ENCODE results near the gene MED8. TPM values are rescaled to one million over a fixed set of nuclear protein-coding genes. Genes with fewer than 3 reads are reported as not detected.

MED8 gene
- polyA plus RNA-seq, 2 of the 4 experiments (the other 2 are of a cell fraction): 21.8 to 33.9 TPM

- H3K4me3 ChIP-seq: no peak overlapping the region
- FAIRE-seq: no peak
- no peak for TF ChIP-seq PHF8 (IDR thresholded peaks at IDR 0.05; ENCODE audit: borderline replicate concordance, low read depth)
- TF ChIP-seq NR3C1 (IDR thresholded peaks at IDR 0.05): no peak
- no peak for TF ChIP-seq KDM5A (IDR thresholded peaks at IDR 0.05)
- no peak for TF ChIP-seq RAD21 (conservative IDR thresholded peaks at IDR 0.05 in 1 of 2, IDR thresholded peaks at IDR 0.05 in 1 of 2)
- TF ChIP-seq NFE2L2 (conservative IDR thresholded peaks at IDR 0.05; ENCODE audit: low read length): no peak
- TF ChIP-seq, protein P1, sequence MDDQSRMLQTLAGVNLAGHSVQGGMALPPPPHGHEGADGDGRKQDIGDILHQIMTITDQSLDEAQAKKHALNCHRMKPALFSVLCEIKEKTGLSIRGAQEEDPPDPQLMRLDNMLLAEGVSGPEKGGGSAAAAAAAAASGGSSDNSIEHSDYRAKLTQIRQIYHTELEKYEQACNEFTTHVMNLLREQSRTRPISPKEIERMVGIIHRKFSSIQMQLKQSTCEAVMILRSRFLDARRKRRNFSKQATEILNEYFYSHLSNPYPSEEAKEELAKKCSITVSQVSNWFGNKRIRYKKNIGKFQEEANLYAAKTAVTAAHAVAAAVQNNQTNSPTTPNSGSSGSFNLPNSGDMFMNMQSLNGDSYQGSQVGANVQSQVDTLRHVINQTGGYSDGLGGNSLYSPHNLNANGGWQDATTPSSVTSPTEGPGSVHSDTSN (IDR thresholded peaks at IDR 0.05): no peak
- TF ChIP-seq CBX8 (IDR thresholded peaks at IDR 0.05): no peak
- TF ChIP-seq MAFK (IDR thresholded peaks at IDR 0.05; ENCODE audit: partially characterized antibody): no peak
- no peak for TF ChIP-seq SMC3 (IDR thresholded peaks at IDR 0.05)
- no peak for TF ChIP-seq HOXB5 (CRISPR knock-in tag; IDR thresholded peaks at IDR 0.05)
- no peak for TF ChIP-seq HOXA7 (CRISPR knock-in tag; IDR thresholded peaks at IDR 0.05)
- TF ChIP-seq CHD4 (IDR thresholded peaks at IDR 0.05; ENCODE audit: borderline replicate concordance): no peak
- no peak for TF ChIP-seq ZSCAN20 (CRISPR knock-in tag; IDR thresholded peaks at IDR 0.05)
- TF ChIP-seq, protein P2, sequence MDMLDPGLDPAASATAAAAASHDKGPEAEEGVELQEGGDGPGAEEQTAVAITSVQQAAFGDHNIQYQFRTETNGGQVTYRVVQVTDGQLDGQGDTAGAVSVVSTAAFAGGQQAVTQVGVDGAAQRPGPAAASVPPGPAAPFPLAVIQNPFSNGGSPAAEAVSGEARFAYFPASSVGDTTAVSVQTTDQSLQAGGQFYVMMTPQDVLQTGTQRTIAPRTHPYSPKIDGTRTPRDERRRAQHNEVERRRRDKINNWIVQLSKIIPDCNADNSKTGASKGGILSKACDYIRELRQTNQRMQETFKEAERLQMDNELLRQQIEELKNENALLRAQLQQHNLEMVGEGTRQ (IDR thresholded peaks at IDR 0.05): no peak
- TF ChIP-seq TP53 (CRISPR knock-in tag; IDR thresholded peaks at IDR 0.05): no peak
- TF ChIP-seq ZC3H11A (IDR thresholded peaks at IDR 0.05): no peak
- no peak for TF ChIP-seq POLR2AphosphoS2 (conservative IDR thresholded peaks at IDR 0.05; ENCODE audit: low read length)
- 82% methylated on average over 6 of the region's 6 CpGs for whole genome bisulfite sequencing (ENCODE audit: missing lambda C conversion rate)
- no peak for DNase-seq (ENCODE audit: low read depth in 1 of 2, low spot score in 1 of 2)
- no peak overlapping the region for H3K4me2 ChIP-seq
- no peaks in the 10 kb centered on the region for H3K4me1 ChIP-seq
- POLR2A ChIA-PET: interaction anchor here (0.5 kb wide), 1 partner anchor 29 kb away, joined by 14 read pairs; no protein-coding TSS in a partner anchor
- peak in 1 of 2 experiments; percentile 14; a peak in 2 of 6 replicates for ATAC-seq
- H3K9me3 ChIP-seq: no peaks in the 10 kb centered on the region
- no peak overlapping the region for H3K27ac ChIP-seq
- CTCF ChIA-PET: interaction anchor here (0.6 to 3.1 kb wide), 4 partner anchors 14 to 155 kb away, joined by 3 to 16 read pairs (median 6); partner anchors contain the start of gene CDC20
These were observed 7.4 kb downstream of the MED8 start for GRCh38 chr1:43382027-43382779.

DNA sequence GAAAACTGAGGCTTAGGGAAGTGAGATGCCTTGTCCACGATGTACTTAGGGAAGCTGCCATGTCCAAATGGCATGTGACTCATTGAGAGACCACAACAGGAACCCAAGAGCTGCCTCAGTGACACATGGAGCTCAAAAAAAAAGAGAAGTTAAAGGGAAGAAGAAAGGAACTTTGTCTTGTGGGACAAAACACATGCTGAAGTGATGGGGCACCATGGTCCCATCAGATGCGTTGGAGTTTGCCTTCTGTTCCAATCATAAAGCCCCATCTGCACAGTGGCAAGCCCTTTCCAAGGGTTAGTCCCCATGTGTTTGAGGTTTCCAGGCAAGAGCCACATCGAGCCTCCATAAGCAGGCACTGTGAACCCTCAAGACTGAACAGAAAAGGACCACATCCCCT, 8.0 kb downstream of the MED8 start:
- TF ChIP-seq FOSB (CRISPR knock-in tag; IDR thresholded peaks at IDR 0.05) (no peak), CHD4 (IDR thresholded peaks at IDR 0.05; ENCODE audit: borderline replicate concordance) (no peak), JUN (IDR thresholded peaks at IDR 0.05) (no peak), ZFP36 (IDR thresholded peaks at IDR 0.05; ENCODE audit: borderline replicate concordance, partially characterized antibody) (no peak)
- Histone ChIP-seq H3K4me2 (no peak overlapping the region), H3K9me3 (no peaks in the 10 kb centered on the region), H3K4me3 (no peak overlapping the region), H3K27ac (no peak overlapping the region), H3K4me1 (no peaks in the 10 kb centered on the region)
- FAIRE-seq: no peak
- ChIA-PET POLR2A (interaction anchor here (0.5 kb wide), 1 partner anchor 28 kb away, joined by 14 read pairs; no protein-coding TSS in a partner anchor), CTCF (interaction anchor here (0.6 to 3.1 kb wide), 3 partner anchors 24 to 155 kb away, joined by 3 to 16 read pairs (median 9); partner anchors contain the start of gene CDC20)
- 94% methylated on average over 3 of the region's 3 CpGs for WGBS (ENCODE audit: missing lambda C conversion rate)
- no peak for ATAC-seq
- no peak for DNase-seq (ENCODE audit: low read depth in 1 of 2, low spot score in 1 of 2)

DNA sequence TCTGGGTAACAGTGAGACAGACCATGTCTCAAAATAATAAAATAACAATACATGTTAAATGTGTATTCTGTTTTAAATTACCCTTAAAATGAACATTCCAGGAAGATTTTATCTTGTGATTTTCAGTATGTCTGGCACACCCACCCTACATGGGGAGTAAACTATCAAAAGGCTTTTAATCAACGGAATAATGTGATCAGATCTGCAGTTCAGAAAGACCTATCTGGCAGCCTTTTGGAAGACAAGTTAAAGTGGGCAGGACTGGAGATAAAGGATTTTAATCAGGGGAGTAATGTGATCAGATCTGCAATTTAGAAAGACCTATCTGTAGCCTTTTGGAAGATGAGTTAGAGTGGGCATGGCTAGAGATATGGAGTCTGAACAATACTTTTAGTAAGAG, 10.1 kb downstream of the MED8 start:
- ChIA-PET POLR2A (no interaction called here), CTCF (no interaction called here)
- DNase-seq (ENCODE audit: low read depth in 1 of 2, low spot score in 1 of 2) (no peak), ATAC-seq (no peak), FAIRE-seq (no peak)
- Histone ChIP-seq H3K27ac (no peak overlapping the region), H3K4me1 (peaks cover 1% of the 10 kb centered on the region; the same call in 2 of the 3 replicates), H3K4me3 (no peak overlapping the region), H3K4me2 (no peak overlapping the region), H3K9me3 (no peaks in the 10 kb centered on the region)
- WGBS (ENCODE audit: missing lambda C conversion rate): 85% methylated on average over 1 of the region's 1 CpG
- TF ChIP-seq NPAS2 (CRISPR knock-in tag; IDR thresholded peaks at IDR 0.05; ENCODE audit: borderline replicate concordance) (no peak), RNF2 (IDR thresholded peaks at IDR 0.05; ENCODE audit: borderline replicate concordance, low read depth) (no peak), HOXA7 (CRISPR knock-in tag; IDR thresholded peaks at IDR 0.05) (no peak), CBX2 (IDR thresholded peaks at IDR 0.05; ENCODE audit: borderline replicate concordance, low read depth) (no peak), TFCP2L1 (CRISPR knock-in tag; IDR thresholded peaks at IDR 0.05) (no peak), PHF8 (IDR thresholded peaks at IDR 0.05; ENCODE audit: borderline replicate concordance, low read depth) (no peak), FOSB (CRISPR knock-in tag; IDR thresholded peaks at IDR 0.05) (no peak), SMC3 (IDR thresholded peaks at IDR 0.05) (no peak)
